Superior temporal gyrus (tissue), 1 donor: Measurements from ENCODE around the gene RALGAPB.
"Not testable (repeated sequence)": the region's sequence is repeated elsewhere in the genome, so short reads cannot be mapped to it uniquely, and the experiment has no call there.

Experiments used
- DNase-seq: peaks from one replicate; pipeline ENCODE4 v3.0.0-alpha.2; 2016; ENCODE audit errors: extremely low spot score

RALGAPB gene

GRCh38 chr20:38472513-38473366, at the start of gene RALGAPB:
Gene RALGAPB, plus strand, starts transcription at chr20:38472843. Its CDS starts 15,590 bp downstream, at chr20:38488433.
- DNase-seq = peak; percentile 100

- peak; percentile 49 for DNase-seq
Measured at GRCh38 chr20:38423541-38423940, 49.1 kb upstream of the RALGAPB start.

- DNase-seq = peak; percentile 7
Measured at GRCh38 chr20:38424401-38424800, 48.2 kb upstream of the RALGAPB start.

GRCh38 chr20:38426006-38426897, 46.4 kb upstream of the RALGAPB start:
- peak; percentile 57 for DNase-seq

GRCh38 chr20:38427655-38428023, 45.0 kb upstream of the RALGAPB start:
- DNase-seq = peak; percentile 24

- DNase-seq = no peak
Measured at GRCh38 chr20:38428800-38429199, 43.8 kb upstream of the RALGAPB start.

GRCh38 chr20:38429301-38429700, 43.3 kb upstream of the RALGAPB start:
- DNase-seq = no peak

- no peak for DNase-seq
Measured at GRCh38 chr20:38430679-38431325, 41.8 kb upstream of the RALGAPB start.

- no peak for DNase-seq
Measured at GRCh38 chr20:38432292-38432691, 40.4 kb upstream of the RALGAPB start.

GRCh38 chr20:38432870-38433269, 39.8 kb upstream of the RALGAPB start:
- not testable (repeated sequence) for DNase-seq

- DNase-seq = no peak
Measured at GRCh38 chr20:38433304-38433972, 39.2 kb upstream of the RALGAPB start.

GRCh38 chr20:38434301-38434741, 38.3 kb upstream of the RALGAPB start:
- no peak for DNase-seq

- DNase-seq = peak; percentile 94
Measured at GRCh38 chr20:38434770-38435554, 37.7 kb upstream of the RALGAPB start, which contains the start of gene SNHG17. Gene SNHG17, minus strand, starts transcription at chr20:38435328.

GRCh38 chr20:38435555-38435939, 37.1 kb upstream of the RALGAPB start:
- DNase-seq = no peak

GRCh38 chr20:38437796-38438195, 34.8 kb upstream of the RALGAPB start:
- DNase-seq = no peak

GRCh38 chr20:38441110-38441509, 31.5 kb upstream of the RALGAPB start:
- not testable (repeated sequence) for DNase-seq

GRCh38 chr20:38441916-38442315, 30.7 kb upstream of the RALGAPB start:
- DNase-seq = no peak

- no peak for DNase-seq
Measured at GRCh38 chr20:38445381-38445796, 27.3 kb upstream of the RALGAPB start.

GRCh38 chr20:38445901-38446425, 26.7 kb upstream of the RALGAPB start:
- DNase-seq = no peak
